Sigmoid colon (tissue), 7 donors: ENCODE data around the gene ALKBH5. TPM values are rescaled to one million over a fixed set of nuclear protein-coding genes. Genes with fewer than 3 reads are reported as not detected.

Source experiments
- DNase-seq: peaks from one replicate; pipeline ENCODE4 v3.0.0-alpha.2; 2019
- H3K27ac ChIP-seq, 4 donors: fragments of 200-600 bp; sonication (generic); one replicate each; pipeline ENCODE4 v1.5.1; 2016 to 2019; ENCODE audit warnings: mild to moderate bottlenecking in 1 of 4
- H3K27me3 ChIP-seq, 3 donors: fragments of 200-600 bp; sonication (generic); one replicate each; pipeline ENCODE4 v1.5.1; 2019; ENCODE audit warnings: mild to moderate bottlenecking in 1 of 3
- H3K36me3 ChIP-seq, 4 donors: fragments of 200-600 bp; sonication (generic); one replicate each; pipeline ENCODE4 v1.5.1; 2016 to 2019
- H3K4me1 ChIP-seq, 4 donors: fragments of 200-600 bp; sonication (generic); one replicate each; pipeline ENCODE4 v1.5.1; 2017 to 2019
- H3K4me3 ChIP-seq, 4 donors: fragments of 200-600 bp; sonication (generic); one replicate each; pipeline ENCODE4 v1.5.1; 2017 to 2019; ENCODE audit warnings: mild to moderate bottlenecking in 2 of 4, moderate library complexity in 1 of 4
- H3K9me3 ChIP-seq, 4 donors: fragments of 200-600 bp in 3 of 4; sonication (generic) in 3 of 4; one replicate each; pipeline versions ENCODE4 v1.5.1 to v1.6.1; 2013 to 2019
- EP300 ChIP-seq, 4 donors: sonication (generic); formaldehyde crosslinking; IDR thresholded peaks; one replicate each; pipeline ENCODE4 v1.6.1; 2017; ENCODE audit warnings: antibody characterized with exemption in 4 of 4
- POLR2A ChIP-seq, 2 donors: fragments of 450-650 bp; IDR thresholded peaks; one replicate each; pipeline ENCODE4 v1.6.1; 2016; ENCODE audit warnings: antibody characterized with exemption in 2 of 2, mild to moderate bottlenecking in 2 of 2, moderate library complexity in 2 of 2
- POLR2AphosphoS5 ChIP-seq, 4 donors: sonication (generic); formaldehyde crosslinking; IDR thresholded peaks; one replicate each; pipeline ENCODE4 v1.6.1; 2017; ENCODE audit warnings: antibody characterized with exemption in 4 of 4
- WGBS, 2 donors: extraction: QIAGEN DNeasy Blood & Tissue Kit; methylation state at CpG; one replicate each; pipeline ENCODE4 v1.1.7; 2013; 5-methylcytosine and 5-hydroxymethylcytosine counted together
- intact Hi-C: fragments of 100-400 bp; cut with DNase I; formaldehyde crosslinking; loops from one replicate; pipeline ENCODE4 v1.15.1; 2023
- polyA plus RNA-seq, 3 donors: library from polyadenylated mRNA; stranded (reverse); fragments of 200-250 nt; gene quantifications; one replicate each; pipeline ENCODE4 v1.2.3, GENCODE V29; 2013
- total RNA-seq, 4 donors: library from RNA; depleted of rRNA; stranded (reverse); fragments of >200 nt; gene quantifications; one replicate each; pipeline ENCODE4 v1.1.0, GENCODE V29; 2016
- TF ChIP-seq, protein P1 (sequence below), 4 experiments: fragments of 450-650 bp in 3 of 4; fragments of 200-600 bp in 1 of 4; IDR thresholded peaks; one replicate each; pipeline ENCODE4 v1.5.1; 2016 to 2019; ENCODE audit warnings: antibody characterized with exemption in 4 of 4, mild to moderate bottlenecking in 3 of 4, moderate library complexity in 2 of 4
- donor health status: healthy with polysubstance abuse.
- donor health status: Bipolar disorder and iron deficiency.
- donor health status: healthy.

ALKBH5 gene
- total and polyA plus RNA-seq, 7 donors: 36.6 to 109 (median 100) TPM

DNA sequence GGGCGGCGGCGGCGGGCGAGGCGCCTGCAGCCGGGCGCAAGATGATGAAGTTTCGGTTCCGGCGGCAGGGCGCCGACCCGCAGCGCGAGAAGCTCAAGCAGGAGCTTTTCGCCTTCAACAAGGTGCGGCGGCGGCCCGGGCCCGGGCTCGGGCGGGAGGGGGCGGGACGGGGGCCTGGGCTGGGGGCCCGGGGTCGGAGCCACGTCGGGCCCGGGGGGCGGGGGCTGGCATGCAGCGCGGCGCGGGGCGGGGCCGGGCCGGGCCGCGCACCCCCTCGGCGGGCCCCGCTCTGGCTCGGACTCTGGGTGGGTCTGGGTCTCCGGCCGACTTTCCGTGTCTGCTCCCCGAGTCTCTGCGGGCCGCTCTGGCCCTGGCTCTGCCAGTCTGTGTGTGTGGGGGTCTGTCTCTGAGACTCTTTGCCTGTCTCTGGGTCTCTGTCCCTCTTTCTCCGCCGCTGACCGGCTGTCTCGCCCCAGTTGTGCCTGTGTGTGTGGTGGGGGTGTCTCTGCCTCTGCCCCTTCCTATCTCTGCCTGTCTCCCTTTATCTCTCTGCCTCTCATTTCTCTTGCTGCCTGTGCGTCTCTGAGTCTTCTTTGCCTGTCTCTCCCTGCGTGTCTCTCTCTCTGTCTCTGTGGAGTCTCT is 42.1 kb downstream of the ALKBH5 start:
- peak overlapping the region; percentile 42 to 74 (median 68) for H3K4me3 ChIP-seq
- no peaks in the 10 kb centered on the region for H3K27me3 ChIP-seq
- TF ChIP-seq POLR2AphosphoS5 (IDR thresholded peaks at IDR 0.05) (peak in 1 of 4 donors; percentile 43), EP300 (IDR thresholded peaks at IDR 0.05) (no peak)
- TF ChIP-seq, protein P1, sequence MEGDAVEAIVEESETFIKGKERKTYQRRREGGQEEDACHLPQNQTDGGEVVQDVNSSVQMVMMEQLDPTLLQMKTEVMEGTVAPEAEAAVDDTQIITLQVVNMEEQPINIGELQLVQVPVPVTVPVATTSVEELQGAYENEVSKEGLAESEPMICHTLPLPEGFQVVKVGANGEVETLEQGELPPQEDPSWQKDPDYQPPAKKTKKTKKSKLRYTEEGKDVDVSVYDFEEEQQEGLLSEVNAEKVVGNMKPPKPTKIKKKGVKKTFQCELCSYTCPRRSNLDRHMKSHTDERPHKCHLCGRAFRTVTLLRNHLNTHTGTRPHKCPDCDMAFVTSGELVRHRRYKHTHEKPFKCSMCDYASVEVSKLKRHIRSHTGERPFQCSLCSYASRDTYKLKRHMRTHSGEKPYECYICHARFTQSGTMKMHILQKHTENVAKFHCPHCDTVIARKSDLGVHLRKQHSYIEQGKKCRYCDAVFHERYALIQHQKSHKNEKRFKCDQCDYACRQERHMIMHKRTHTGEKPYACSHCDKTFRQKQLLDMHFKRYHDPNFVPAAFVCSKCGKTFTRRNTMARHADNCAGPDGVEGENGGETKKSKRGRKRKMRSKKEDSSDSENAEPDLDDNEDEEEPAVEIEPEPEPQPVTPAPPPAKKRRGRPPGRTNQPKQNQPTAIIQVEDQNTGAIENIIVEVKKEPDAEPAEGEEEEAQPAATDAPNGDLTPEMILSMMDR (IDR thresholded peaks at IDR 0.05): no peak
- intact Hi-C loops: loop anchor here (2.0 to 5.0 kb wide), 3 partner anchors 35 to 92 kb away; partner anchors contain the start of genes ALKBH5, MIEF2 and SMCR8
- no peaks in the 10 kb centered on the region for H3K9me3 ChIP-seq
- DNase-seq: no peak
- peaks cover 0 to 26% (median 19%) of the 10 kb centered on the region in 4 donors for H3K4me1 ChIP-seq
- WGBS, 2 donors: 1% methylated on average over 57 of the region's 57 CpGs
- H3K36me3 ChIP-seq: no peaks in the 10 kb centered on the region
- H3K27ac ChIP-seq: peak overlapping the region in 3 of 4 donors; percentile 68 to 73 (median 70)

DNA sequence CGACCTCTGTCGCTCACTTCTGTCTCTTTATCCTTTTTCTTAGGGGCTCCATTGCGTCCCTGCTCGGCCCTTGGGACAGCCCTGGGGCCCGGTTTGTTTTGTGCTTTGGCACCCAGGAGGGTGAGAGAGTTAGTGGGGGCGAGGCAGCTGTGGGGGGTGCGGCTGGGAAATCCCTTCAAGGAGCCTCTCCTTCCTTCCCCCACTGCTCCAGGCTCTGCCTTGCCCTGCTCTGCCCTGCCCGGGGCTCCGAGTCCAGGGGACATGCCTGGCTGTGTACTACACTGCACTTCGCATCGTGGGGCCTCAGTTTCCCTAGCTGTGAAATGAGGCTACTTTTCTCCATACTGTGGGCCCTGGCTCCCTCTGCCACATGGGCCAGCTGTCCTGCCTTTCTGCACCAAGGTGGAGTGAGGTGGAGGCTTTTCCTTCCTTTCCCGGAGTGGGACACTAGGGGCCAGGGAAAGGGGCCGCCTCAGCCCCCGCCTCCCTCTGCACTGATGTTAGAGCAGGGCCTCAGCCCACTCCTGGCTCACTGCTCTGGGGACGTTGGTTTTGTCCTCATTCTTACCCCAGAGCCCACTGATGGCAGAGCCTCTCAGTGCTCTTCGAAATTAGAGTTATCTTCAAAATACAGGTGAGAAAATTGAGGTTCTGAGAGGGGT is 42.8 kb downstream of the ALKBH5 start:
- intact Hi-C loops: loop anchor here (5.0 kb wide), 1 partner anchor 91 kb away; the partner anchor contains the start of gene SMCR8
- H3K27me3 ChIP-seq: no peaks in the 10 kb centered on the region
- H3K27ac ChIP-seq: peak overlapping the region in 3 of 4 donors; percentile 68 to 73 (median 70)
- 33 to 36% methylated on average over 16 of the region's 16 CpGs for WGBS, 2 donors
- no peaks in the 10 kb centered on the region for H3K9me3 ChIP-seq
- H3K4me1 ChIP-seq: peaks cover 0 to 26% (median 19%) of the 10 kb centered on the region in 4 donors
- no peaks in the 10 kb centered on the region for H3K36me3 ChIP-seq
- TF ChIP-seq POLR2AphosphoS5 (IDR thresholded peaks at IDR 0.05): no peak
- TF ChIP-seq, protein P1 (IDR thresholded peaks at IDR 0.05): no peak
- TF ChIP-seq EP300 (IDR thresholded peaks at IDR 0.05): no peak
- no peak for TF ChIP-seq POLR2A (IDR thresholded peaks at IDR 0.05)
- peak overlapping the region; percentile 42 to 74 (median 68) for H3K4me3 ChIP-seq
- DNase-seq: no peak

DNA sequence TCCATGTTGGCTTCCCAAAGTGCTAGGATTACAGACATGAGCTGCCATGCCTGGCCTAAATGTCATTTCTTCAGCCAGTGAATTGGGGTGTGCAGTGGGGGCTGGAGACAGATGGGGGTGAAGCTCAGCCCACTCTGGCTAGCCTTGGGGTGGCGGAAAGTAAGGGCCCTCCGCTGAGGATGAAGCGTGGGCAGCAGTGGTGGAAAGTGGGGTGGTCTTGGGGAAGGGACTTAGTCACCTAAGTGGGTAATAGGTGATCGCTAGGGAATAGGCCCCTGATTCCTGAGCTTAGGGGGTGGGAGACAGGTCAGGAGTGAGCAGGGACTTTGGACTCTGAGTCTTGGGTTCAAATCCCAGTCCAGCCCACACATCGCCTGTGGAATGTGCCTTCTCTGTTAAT is 44.0 kb downstream of the ALKBH5 start:
- DNase-seq: no peak
- peaks cover 0 to 26% (median 19%) of the 10 kb centered on the region in 4 donors for H3K4me1 ChIP-seq
- TF ChIP-seq POLR2A (IDR thresholded peaks at IDR 0.05) (no peak), POLR2AphosphoS5 (IDR thresholded peaks at IDR 0.05) (no peak), EP300 (IDR thresholded peaks at IDR 0.05) (no peak)
- TF ChIP-seq, protein P1 (IDR thresholded peaks at IDR 0.05): no peak
- H3K9me3 ChIP-seq: no peaks in the 10 kb centered on the region
- H3K27me3 ChIP-seq: no peaks in the 10 kb centered on the region
- H3K36me3 ChIP-seq: peaks cover 0 to 6% (median 0%) of the 10 kb centered on the region in 4 donors
- 97 to 98% methylated on average over 5 of the region's 5 CpGs for WGBS, 2 donors
- H3K4me3 ChIP-seq: no peak overlapping the region
- intact Hi-C loops: loop anchor here (5.0 kb wide), 1 partner anchor 90 kb away; the partner anchor contains the start of gene SMCR8
- no peak overlapping the region for H3K27ac ChIP-seq

DNA sequence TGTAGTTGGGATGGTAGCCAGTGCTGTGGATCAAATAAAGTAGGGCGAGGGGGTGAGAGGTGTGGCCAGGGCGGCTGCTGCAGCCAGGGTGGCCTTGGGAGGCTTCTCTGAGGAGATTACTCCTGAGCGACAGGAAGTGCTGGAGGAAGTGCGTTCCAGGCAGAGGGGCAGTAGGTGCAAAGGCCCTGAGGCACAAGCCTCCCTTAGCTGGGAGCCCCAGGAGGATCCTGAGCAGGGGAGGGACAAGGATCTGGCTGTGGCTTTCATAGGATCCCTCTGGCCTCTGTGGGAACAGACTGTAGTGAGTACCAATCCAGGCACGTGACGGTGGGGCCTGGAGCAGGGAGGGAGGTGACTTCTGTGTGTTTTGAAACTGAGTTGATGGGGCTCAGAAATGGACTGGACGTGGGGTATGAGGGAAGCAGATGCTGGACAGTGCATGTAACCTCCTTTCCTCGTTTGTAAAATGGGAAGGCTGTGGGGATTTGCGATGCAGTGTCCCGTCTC is 44.6 kb downstream of the ALKBH5 start:
- no peaks in the 10 kb centered on the region for H3K27me3 ChIP-seq

More for the DNA sequence above, 44.6 kb downstream of the ALKBH5 start:
- intact Hi-C loops: loop anchor here (5.0 kb wide), 1 partner anchor 89 kb away; the partner anchor contains the start of gene SMCR8
- Histone ChIP-seq H3K4me1 (peaks cover 0 to 26% (median 19%) of the 10 kb centered on the region in 4 donors), H3K27ac (no peak overlapping the region), H3K36me3 (peaks cover 0 to 10% (median 0%) of the 10 kb centered on the region in 4 donors), H3K9me3 (no peaks in the 10 kb centered on the region), H3K4me3 (no peak overlapping the region)
- 91% methylated on average over 10 of the region's 10 CpGs for WGBS, 2 donors
- TF ChIP-seq EP300 (IDR thresholded peaks at IDR 0.05): no peak
- TF ChIP-seq POLR2AphosphoS5 (IDR thresholded peaks at IDR 0.05): no peak
- TF ChIP-seq, protein P1 (IDR thresholded peaks at IDR 0.05): no peak
- no peak for TF ChIP-seq POLR2A (IDR thresholded peaks at IDR 0.05)
- DNase-seq: no peak
